HepG2 (cell line): ENCODE results near the gene PIAS1. TPM values are rescaled to one million over a fixed set of nuclear protein-coding genes. Genes with fewer than 3 reads are reported as not detected.

ENCODE experiments used
- ATF2 ChIP-seq: sonication (generic); formaldehyde crosslinking; IDR thresholded peaks from 2 replicates; pipeline ENCODE4 v1.4.0; 2020; ENCODE audit warnings: missing genetic modification reagents
- CCAR2 ChIP-seq: fragments of 200-400 bp; formaldehyde crosslinking; optimal IDR thresholded peaks from 2 replicates; pipeline ENCODE3; 2018; ENCODE audit warnings: low read depth, mild to moderate bottlenecking, low read length, moderate library complexity
- GATA4 ChIP-seq: sonication (generic); IDR thresholded peaks from 2 replicates; pipeline ENCODE4 v1.6.1; 2016; ENCODE audit warnings: antibody characterized with exemption, low read depth, borderline replicate concordance
- HDAC1 ChIP-seq: sonication (generic); formaldehyde crosslinking; IDR thresholded peaks from 2 replicates; pipeline ENCODE4 v1.5.1; 2020; ENCODE audit warnings: mild to moderate bottlenecking, missing genetic modification reagents
- IRF9 ChIP-seq: sonication (generic); formaldehyde crosslinking; IDR thresholded peaks from 2 replicates; pipeline ENCODE4 v1.8.0; 2022; ENCODE audit warnings: missing genetic modification reagents, mild to moderate bottlenecking, borderline replicate concordance
- POLR2G ChIP-seq: fragments of 200-400 bp; formaldehyde crosslinking; IDR thresholded peaks from 2 replicates; pipeline ENCODE4 v1.6.1; 2018; ENCODE audit warnings: mild to moderate bottlenecking, low read depth, low read length, moderate library complexity
- U2AF1 ChIP-seq: fragments of 200-400 bp; formaldehyde crosslinking; optimal IDR thresholded peaks from 2 replicates; pipeline ENCODE3; 2017; ENCODE audit warnings: mild to moderate bottlenecking, low read depth, low read length
- ZC3H4 ChIP-seq: sonication (generic); formaldehyde crosslinking; IDR thresholded peaks from 2 replicates; pipeline ENCODE4 v1.4.0; 2020; ENCODE audit warnings: missing genetic modification reagents, borderline replicate concordance
- ZNF354B ChIP-seq: sonication (generic); formaldehyde crosslinking; IDR thresholded peaks from 2 replicates; pipeline ENCODE4 v1.8.0; 2022; ENCODE audit warnings: mild to moderate bottlenecking, missing genetic modification reagents
- ZNF501 ChIP-seq: sonication (generic); formaldehyde crosslinking; IDR thresholded peaks from 2 replicates; pipeline ENCODE4 v1.5.1; 2020; ENCODE audit warnings: mild to moderate bottlenecking, moderate library complexity, missing genetic modification reagents
- ZNF543 ChIP-seq: sonication (generic); formaldehyde crosslinking; IDR thresholded peaks from 2 replicates; pipeline ENCODE4 v1.4.0; 2020; ENCODE audit warnings: mild to moderate bottlenecking, missing genetic modification reagents
- ZNF563 ChIP-seq: sonication (generic); formaldehyde crosslinking; IDR thresholded peaks from 2 replicates; pipeline ENCODE4 v1.8.0; 2022; ENCODE audit warnings: mild to moderate bottlenecking, moderate library complexity, missing genetic modification reagents
- ZNF775 ChIP-seq: sonication (generic); formaldehyde crosslinking; IDR thresholded peaks from 2 replicates; pipeline ENCODE4 v1.4.0; 2020; ENCODE audit warnings: missing genetic modification reagents, mild to moderate bottlenecking, moderate library complexity, borderline replicate concordance
- ZNF776 ChIP-seq: sonication (generic); formaldehyde crosslinking; IDR thresholded peaks from 2 replicates; pipeline ENCODE4 v1.4.0; 2020; ENCODE audit warnings: mild to moderate bottlenecking, missing genetic modification reagents
- polyA plus RNA-seq, 8 experiments: library from polyadenylated mRNA; depleted of rRNA in 3 of 8; stranded (reverse) in 7 of 8; unstranded in 1 of 8; fragments of >200 nt; fragmentation: Illumina TruSeq in 4 of 8; extraction: Trizol in 4 of 8; gene quantifications; 2 replicates each; pipeline versions ENCODE4 v1.2.1 to v1.2.3, GENCODE V29; 2011 to 2016; ENCODE audit warnings: low read depth in 4 of 8, missing spikeins in 1 of 8, mixed read lengths in 1 of 8; ENCODE audit not compliant: insufficient read depth in 1 of 8
- total RNA-seq, 5 experiments: library from RNA; depleted of rRNA; stranded (reverse); fragments of >200 nt; fragmentation: Illumina TruSeq; extraction: Trizol; gene quantifications; 2 replicates each; pipeline ENCODE4 v1.2.3, GENCODE V29; 2016; ENCODE audit warnings: low read depth in 1 of 5
- TF ChIP-seq, protein P1 (sequence below): sonication (generic); formaldehyde crosslinking; IDR thresholded peaks from 2 replicates; pipeline ENCODE4 v1.4.0; 2020; ENCODE audit warnings: missing genetic modification reagents
- TF ChIP-seq, protein P2 (sequence below): sonication (generic); formaldehyde crosslinking; IDR thresholded peaks from 2 replicates; pipeline ENCODE4 v1.4.0; 2020; ENCODE audit warnings: mild to moderate bottlenecking, low read depth, missing genetic modification reagents

The PIAS1 gene
- total and polyA plus RNA-seq, 2 of the 13 experiments (the other 11 are each of a cell fraction or from before 2014, with no cell fraction given) = 20.7 to 33.7 TPM

DNA sequence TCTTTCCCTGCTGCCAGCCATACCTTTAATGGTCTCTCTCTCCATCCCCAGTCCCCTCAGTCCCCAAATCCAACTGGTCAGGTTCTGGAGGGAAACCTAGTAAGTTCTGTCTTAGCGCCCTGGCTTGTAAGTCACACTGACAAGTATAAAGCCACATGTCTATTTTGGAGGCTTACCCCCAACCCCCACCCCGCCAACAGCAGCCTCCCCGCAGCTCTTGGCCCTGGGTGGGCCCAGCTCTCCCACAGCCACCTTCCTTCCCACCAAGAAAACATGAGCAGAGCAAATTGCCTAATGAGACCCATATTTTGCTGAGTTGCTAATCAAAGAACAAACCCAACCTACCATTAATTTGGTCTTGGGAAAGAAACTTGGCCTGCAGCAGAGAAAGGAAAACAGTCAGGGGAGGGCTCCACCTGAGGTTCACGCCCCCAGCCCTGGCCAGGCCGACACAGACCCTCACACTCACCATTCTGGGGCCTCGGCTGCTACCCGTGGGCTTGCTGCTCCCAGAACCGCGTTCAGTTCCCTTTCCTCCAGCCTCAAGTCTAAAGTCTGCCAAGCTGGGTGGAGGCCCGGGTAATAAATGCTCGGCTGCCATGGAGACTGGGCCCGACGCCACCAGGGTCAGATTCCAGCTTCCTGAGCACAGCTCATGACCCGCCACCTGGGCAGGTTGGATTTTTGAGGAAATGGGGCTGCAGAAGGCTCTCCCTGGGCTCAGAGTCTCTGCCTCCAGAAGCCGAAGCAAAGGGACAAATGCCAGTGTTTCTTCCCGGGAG is 150.9 kb downstream of the PIAS1 start, which contains the start of gene CALML4 (continued):
- TF ChIP-seq, protein P1, sequence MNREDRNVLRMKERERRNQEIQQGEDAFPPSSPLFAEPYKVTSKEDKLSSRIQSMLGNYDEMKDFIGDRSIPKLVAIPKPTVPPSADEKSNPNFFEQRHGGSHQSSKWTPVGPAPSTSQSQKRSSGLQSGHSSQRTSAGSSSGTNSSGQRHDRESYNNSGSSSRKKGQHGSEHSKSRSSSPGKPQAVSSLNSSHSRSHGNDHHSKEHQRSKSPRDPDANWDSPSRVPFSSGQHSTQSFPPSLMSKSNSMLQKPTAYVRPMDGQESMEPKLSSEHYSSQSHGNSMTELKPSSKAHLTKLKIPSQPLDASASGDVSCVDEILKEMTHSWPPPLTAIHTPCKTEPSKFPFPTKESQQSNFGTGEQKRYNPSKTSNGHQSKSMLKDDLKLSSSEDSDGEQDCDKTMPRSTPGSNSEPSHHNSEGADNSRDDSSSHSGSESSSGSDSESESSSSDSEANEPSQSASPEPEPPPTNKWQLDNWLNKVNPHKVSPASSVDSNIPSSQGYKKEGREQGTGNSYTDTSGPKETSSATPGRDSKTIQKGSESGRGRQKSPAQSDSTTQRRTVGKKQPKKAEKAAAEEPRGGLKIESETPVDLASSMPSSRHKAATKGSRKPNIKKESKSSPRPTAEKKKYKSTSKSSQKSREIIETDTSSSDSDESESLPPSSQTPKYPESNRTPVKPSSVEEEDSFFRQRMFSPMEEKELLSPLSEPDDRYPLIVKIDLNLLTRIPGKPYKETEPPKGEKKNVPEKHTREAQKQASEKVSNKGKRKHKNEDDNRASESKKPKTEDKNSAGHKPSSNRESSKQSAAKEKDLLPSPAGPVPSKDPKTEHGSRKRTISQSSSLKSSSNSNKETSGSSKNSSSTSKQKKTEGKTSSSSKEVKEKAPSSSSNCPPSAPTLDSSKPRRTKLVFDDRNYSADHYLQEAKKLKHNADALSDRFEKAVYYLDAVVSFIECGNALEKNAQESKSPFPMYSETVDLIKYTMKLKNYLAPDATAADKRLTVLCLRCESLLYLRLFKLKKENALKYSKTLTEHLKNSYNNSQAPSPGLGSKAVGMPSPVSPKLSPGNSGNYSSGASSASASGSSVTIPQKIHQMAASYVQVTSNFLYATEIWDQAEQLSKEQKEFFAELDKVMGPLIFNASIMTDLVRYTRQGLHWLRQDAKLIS (CRISPR knock-in tag) = no peak
- TF ChIP-seq ZNF563 (no peak), U2AF1 (no peak), ZNF775 (CRISPR knock-in tag) (no peak), ATF2 (no peak), ZC3H4 (CRISPR knock-in tag) (no peak), CCAR2 (no peak), POLR2G (peak; percentile 33; the same call in 1 of the 2 replicates), ZNF776 (no peak), ZNF501 (CRISPR knock-in tag) (no peak), GATA4 (no peak), HDAC1 (peak; percentile 52; the same call in 1 of the 2 replicates), IRF9 (no peak), ZNF354B (CRISPR knock-in tag) (no peak), ZNF543 (no peak)
- TF ChIP-seq, protein P2, sequence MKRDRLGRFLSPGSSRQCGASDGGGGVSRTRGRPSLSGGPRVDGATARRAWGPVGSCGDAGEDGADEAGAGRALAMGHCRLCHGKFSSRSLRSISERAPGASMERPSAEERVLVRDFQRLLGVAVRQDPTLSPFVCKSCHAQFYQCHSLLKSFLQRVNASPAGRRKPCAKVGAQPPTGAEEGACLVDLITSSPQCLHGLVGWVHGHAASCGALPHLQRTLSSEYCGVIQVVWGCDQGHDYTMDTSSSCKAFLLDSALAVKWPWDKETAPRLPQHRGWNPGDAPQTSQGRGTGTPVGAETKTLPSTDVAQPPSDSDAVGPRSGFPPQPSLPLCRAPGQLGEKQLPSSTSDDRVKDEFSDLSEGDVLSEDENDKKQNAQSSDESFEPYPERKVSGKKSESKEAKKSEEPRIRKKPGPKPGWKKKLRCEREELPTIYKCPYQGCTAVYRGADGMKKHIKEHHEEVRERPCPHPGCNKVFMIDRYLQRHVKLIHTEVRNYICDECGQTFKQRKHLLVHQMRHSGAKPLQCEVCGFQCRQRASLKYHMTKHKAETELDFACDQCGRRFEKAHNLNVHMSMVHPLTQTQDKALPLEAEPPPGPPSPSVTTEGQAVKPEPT (CRISPR knock-in tag) = no peak
